Stimulated activated CD4-positive, alpha-beta T cell treated with anti-CD3 and anti-CD28 coated beads, Interleukin-15, amount 100 ng/mL, for 24 hours (primary cell): ENCODE results near the gene POU2F1.

Source experiments
- DNase-seq: peaks from one replicate; pipeline ENCODE4 v3.0.0-alpha.2; 2020

Gene POU2F1

GRCh38 chr1:167371030-167371429 lies 150.3 kb downstream of the POU2F1 start:
- DNase-seq = no peak

- DNase-seq = no peak
These were observed 152.7 kb downstream of the POU2F1 start for GRCh38 chr1:167373398-167373797.

- DNase-seq = no peak
These were observed 153.3 kb downstream of the POU2F1 start for GRCh38 chr1:167373986-167374385.

- DNase-seq = no peak
These were observed 155.3 kb downstream of the POU2F1 start for GRCh38 chr1:167375949-167376348.

- DNase-seq = no peak
These were observed 166.7 kb downstream of the POU2F1 start for GRCh38 chr1:167387251-167387910.

GRCh38 chr1:167388976-167389375 lies 168.3 kb downstream of the POU2F1 start:
- DNase-seq = no peak

- DNase-seq = no peak
These were observed 171.6 kb downstream of the POU2F1 start for GRCh38 chr1:167392200-167392696.

GRCh38 chr1:167400359-167400953 lies 179.8 kb downstream of the POU2F1 start:
- DNase-seq = no peak

- DNase-seq = peak; percentile 60
These were observed 180.7 kb downstream of the POU2F1 start for GRCh38 chr1:167401260-167401873.

GRCh38 chr1:167404161-167404888 lies 183.6 kb downstream of the POU2F1 start:
- DNase-seq = no peak

- no peak for DNase-seq
These were observed 184.2 kb downstream of the POU2F1 start for GRCh38 chr1:167404908-167405307.

- no peak for DNase-seq
These were observed 187.7 kb downstream of the POU2F1 start for GRCh38 chr1:167408355-167408754.

- DNase-seq = no peak
These were observed 188.5 kb downstream of the POU2F1 start for GRCh38 chr1:167409183-167409582.

- DNase-seq = peak; percentile 41
These were observed 191.4 kb downstream of the POU2F1 start for GRCh38 chr1:167412072-167412471.

GRCh38 chr1:167412920-167413319 lies 192.2 kb downstream of the POU2F1 start:
- DNase-seq = no peak

- no peak for DNase-seq
These were observed 192.6 kb downstream of the POU2F1 start for GRCh38 chr1:167413328-167413727.

GRCh38 chr1:167416506-167416905 lies 195.8 kb downstream of the POU2F1 start:
- no peak for DNase-seq

GRCh38 chr1:167418391-167418790 lies 197.7 kb downstream of the POU2F1 start:
- no peak for DNase-seq

- no peak for DNase-seq
These were observed 198.6 kb downstream of the POU2F1 start for GRCh38 chr1:167419245-167419644.

- DNase-seq = no peak
These were observed 199.8 kb downstream of the POU2F1 start for GRCh38 chr1:167420510-167420909.

- DNase-seq = no peak
These were observed 203.3 kb downstream of the POU2F1 start for GRCh38 chr1:167423684-167424619.

- DNase-seq = no peak
These were observed 204.8 kb downstream of the POU2F1 start for GRCh38 chr1:167425482-167425881.
